Right lobe of liver (tissue), 4 donors: ENCODE measurements around the gene PET100.

ENCODE experiments used
- CTCF ChIP-seq, 4 donors: fragments of 200-600 bp in 3 of 4; fragments of 450-650 bp in 1 of 4; IDR thresholded peaks; one replicate each; pipeline versions ENCODE4 v1.5.1 to v1.8.0; 2016 to 2022; ENCODE audit warnings: antibody characterized with exemption in 4 of 4, mild to moderate bottlenecking in 2 of 4
- POLR2A ChIP-seq: fragments of 450-650 bp; IDR thresholded peaks from one replicate; pipeline ENCODE4 v1.6.1; 2017; ENCODE audit warnings: antibody characterized with exemption, mild to moderate bottlenecking
- donor health status: DM: no; HTN: no; CAD: no.
- donor health status: DM: no; HTN: no; CAD: no.
- donor health status: DM: no; HTN: yes; CAD: no.

GRCh38 chr19:7607874-7608560 is 21.6 kb upstream of the PET100 start:
- TF ChIP-seq CTCF (IDR thresholded peaks at IDR 0.05) (no peak), POLR2A (no peak)
